Activated T-cell treated with anti-CD3 and anti-CD28 coated beads for 4 hours (primary cell): ENCODE results near the gene SV2C.
"Not testable (repeated sequence)": the region's sequence is repeated elsewhere in the genome, so short reads cannot be mapped to it uniquely, and the experiment has no call there.

Experiments used
- DNase-seq: peaks from one replicate; pipeline ENCODE4 v3.0.0-alpha.2; 2020

The SV2C gene

DNA sequence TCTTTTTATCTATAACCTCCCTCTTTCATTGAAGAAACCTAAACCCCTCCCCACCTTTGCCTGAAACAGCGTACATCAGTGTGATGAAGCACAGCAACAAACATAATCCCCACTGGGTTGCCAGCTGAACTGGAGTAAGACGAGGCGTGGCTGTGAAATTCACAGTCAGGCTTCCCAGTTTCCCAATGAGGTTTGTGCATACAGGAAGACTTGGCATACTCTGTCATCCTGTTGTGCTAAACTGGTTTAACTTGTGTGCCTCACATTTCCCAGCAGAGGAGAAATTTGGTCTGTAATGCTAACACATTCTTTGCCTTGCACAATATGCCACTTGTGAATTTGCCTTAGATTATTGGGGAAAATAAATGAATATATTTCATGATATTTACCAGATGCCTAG, 121.5 kb downstream of the SV2C start:
- no peak for DNase-seq

DNA sequence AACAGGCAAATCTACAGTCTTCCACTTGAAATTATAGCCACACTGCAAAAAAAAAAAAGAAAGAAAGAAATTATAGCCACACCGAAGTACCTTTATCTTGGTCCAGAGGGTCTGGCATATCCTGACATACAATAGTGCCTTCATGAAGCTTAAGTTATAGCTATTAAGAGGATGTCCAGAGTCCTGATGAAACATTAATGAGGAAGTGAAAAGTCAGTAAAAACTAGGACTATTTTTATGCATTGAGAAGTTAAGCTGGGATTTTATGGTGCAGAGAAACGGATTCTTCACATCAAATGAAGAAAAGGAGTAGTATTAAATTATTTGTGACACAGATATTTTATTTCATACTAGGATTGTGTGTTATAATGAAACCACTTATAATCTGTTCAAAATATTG, 123.9 kb downstream of the SV2C start:
- DNase-seq = no peak

DNA sequence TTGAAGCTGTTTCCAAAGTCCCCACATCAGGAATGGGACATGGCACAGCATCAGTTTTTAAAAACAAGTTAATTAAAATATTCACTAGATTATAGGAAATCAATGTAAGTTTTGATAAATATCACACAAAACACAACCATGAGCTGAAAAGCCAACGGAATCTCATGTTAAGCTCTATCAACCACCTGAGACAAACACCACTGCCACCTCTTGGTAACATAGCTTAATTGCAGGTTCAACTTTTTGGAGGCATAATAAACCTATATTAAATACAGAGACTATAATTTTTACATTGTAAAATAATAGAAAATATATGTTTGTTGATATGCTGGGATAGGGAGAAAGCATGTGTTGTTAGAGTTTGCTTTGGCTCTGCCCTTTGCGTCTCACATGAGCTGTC, 126.1 kb downstream of the SV2C start:
- no peak for DNase-seq

GRCh38 chr5:76210946-76211345, 127.8 kb downstream of the SV2C start:
- DNase-seq = no peak

- DNase-seq = no peak
Observed at GRCh38 chr5:76213858-76214257, 130.7 kb downstream of the SV2C start.

- no peak for DNase-seq
Observed at GRCh38 chr5:76216748-76217147, 133.6 kb downstream of the SV2C start.

- no peak for DNase-seq
Observed at GRCh38 chr5:76219636-76220035, 136.5 kb downstream of the SV2C start.

DNA sequence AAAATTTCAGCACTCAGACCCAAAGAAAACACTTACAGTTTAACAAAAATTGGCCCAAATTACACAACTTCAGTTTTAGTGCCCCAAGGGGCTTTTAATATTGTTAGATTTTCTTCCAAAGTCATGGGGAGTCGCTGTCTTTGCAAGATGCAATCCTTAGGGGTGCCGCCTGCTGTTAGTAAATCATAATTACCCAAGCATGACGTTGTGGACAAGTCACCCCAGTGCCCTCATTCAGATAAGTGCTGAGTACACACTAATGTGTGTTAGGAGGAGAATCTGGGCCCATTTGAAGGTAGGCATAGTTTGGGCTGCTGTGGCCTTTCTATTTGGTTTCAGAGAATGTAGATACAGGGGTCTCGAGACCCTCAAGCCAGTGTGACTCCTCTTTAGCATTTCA, 138.1 kb downstream of the SV2C start:
- no peak for DNase-seq

DNA sequence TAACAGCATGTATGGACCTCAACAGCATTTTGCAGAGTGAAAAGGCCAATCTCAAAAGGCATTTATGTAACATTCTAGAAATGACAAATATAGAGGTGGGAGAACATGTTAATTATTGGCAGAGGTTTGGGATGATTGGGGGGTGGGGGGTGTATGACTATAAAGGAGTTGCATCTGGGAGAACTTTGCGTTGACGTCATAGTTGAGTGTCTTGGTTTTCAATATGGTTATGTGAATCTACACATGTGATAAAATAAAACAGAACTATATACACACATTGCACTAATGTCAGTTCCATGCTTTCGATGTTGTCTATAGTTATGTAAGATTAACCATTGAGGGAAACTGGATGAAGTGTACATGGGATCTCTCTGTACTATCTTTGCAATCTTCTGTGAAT, 139.1 kb downstream of the SV2C start:
- no peak for DNase-seq

GRCh38 chr5:76223696-76224095, 140.5 kb downstream of the SV2C start:
- no peak for DNase-seq

- DNase-seq = no peak
Observed at GRCh38 chr5:76224898-76225297, 141.7 kb downstream of the SV2C start.

- DNase-seq = no peak
Observed at GRCh38 chr5:76225336-76225735, 142.2 kb downstream of the SV2C start.

DNA sequence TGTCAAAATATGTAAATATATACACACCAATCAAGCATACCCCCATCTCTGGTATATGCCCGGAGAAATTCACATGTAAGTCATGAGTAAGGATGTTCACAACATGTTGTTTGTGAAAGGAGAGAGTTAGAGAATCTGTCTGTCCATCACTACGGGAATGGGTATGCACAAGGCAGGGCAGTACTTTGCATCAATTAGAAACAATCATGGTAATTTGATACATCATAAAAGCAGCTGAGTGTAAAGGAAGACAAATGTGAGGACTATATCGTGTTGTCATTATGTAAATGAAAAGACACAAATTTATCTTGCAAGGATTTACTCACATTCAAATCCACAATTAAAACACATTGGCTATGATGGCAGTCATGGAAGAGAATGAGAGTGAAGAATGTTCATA, 146.7 kb downstream of the SV2C start:
- DNase-seq = no peak

GRCh38 chr5:76230711-76231285, 147.6 kb downstream of the SV2C start:
- no peak for DNase-seq

DNA sequence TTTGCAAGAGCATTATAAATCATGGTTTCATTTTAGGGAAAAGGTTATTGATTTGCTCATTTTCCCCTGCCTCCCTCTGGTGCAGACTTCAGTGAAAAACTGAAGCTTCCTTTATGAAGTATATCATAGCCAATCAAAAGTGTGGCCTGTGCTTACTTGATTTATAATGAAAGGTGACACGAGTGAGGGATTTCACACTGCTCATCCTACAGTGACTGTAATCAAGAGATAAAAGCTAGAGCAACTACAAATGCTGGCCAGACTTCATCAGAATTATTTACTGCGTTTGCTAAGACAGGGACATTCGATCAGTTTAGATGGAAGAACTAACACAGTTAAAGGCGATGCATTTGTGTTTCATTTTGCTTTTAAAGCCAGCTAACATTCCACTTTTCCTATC, 151.5 kb downstream of the SV2C start:
- DNase-seq = no peak

DNA sequence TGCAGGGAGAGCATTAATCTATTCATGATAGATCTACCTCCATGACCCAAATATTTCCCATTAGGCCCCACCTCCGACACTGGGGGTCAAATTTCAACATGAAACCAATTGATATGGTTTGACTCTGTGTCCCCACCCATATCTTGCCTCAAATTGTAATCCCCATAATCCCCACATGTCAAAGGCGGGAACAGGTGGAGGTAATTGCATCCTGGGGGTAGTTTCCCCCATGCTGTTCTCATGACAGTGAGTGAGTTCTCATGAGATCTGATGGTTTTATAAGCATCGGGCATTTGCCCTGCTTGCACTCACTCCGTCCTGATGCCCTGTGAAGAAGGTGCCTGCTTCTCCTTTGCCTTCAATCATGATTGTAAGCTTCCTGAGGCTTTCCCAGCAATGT, 153.5 kb downstream of the SV2C start:
- no peak for DNase-seq

DNA sequence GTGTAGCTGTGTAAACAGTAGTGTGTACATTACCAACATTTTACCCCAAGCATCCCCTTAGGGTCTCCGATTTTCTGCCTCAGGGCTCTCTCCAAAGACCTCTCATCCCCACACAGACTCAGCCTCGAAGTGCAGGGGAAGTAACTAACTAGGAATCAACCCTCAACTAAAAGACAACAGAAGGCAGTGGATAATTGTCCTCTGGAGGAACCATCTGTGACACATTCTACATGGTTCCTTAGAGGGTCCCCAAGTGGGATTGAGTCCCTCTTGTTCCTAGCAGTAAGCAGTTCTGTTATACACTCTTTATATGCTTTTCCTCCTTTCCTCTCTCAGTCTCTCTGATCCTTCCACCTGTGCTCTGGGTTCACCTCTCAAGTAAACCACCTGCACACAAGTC, 157.2 kb downstream of the SV2C start:
- no peak for DNase-seq

GRCh38 chr5:76242155-76242554, 159.0 kb downstream of the SV2C start:
- DNase-seq = not testable (repeated sequence)

DNA sequence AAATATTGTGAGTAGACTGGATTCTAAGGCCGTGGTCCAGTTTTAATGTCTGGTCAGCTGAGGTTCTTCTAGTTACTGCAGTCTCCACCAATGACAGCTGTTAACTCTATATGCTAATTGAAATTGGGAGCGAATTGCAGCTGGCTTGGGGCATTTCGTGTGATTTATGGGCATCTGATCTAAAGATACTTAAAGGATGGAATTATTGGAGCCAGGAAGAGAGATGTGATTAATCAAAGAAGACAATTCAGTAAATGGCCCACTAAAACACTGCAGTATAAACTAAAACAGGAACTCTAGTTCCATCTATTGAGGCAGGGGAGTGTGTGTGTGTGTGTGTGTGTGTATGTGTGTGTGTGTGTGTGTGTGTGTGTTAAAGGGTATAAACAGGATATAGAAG, 162.4 kb downstream of the SV2C start:
- DNase-seq = no peak

DNA sequence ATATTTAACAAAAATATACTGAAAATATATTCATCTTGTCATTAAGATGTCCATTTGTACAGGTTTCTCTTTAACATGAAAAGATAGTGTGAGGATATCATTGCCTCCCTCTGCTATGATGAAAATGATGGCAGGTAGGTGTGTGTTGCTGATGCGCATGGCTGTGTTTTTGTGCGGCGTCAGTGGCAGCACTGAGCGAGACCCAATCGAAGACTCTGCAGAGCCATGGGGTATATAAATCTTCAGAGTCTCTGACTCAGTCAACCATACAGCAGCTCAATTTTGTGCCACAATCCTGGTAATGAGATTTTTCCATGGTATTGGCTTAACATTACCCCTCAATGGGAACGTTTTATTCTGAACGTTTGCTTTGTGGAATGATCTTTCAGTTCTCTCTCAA, 166.4 kb downstream of the SV2C start:
- DNase-seq = no peak

- DNase-seq = no peak
Observed at GRCh38 chr5:76250463-76250862, 167.3 kb downstream of the SV2C start.

DNA sequence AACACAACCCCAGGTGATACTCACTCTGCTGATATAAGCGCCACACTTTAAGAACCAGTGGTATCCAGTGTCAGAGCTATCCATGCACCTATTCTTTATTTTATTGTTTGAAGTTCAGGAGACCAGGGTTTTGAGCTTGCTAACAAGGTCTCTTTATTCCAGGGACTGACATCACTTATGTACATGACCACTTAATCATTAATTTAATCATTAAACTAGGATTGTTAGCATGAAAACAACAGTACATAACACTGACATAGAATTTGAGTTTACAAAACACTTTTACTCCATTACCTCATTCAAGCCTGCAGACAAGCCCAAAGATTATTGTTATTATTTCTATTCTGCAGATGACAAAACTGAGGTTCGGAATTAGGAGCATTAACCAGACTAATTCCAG, 168.5 kb downstream of the SV2C start:
- DNase-seq = no peak

GRCh38 chr5:76252437-76252836, 169.3 kb downstream of the SV2C start:
- no peak for DNase-seq

DNA sequence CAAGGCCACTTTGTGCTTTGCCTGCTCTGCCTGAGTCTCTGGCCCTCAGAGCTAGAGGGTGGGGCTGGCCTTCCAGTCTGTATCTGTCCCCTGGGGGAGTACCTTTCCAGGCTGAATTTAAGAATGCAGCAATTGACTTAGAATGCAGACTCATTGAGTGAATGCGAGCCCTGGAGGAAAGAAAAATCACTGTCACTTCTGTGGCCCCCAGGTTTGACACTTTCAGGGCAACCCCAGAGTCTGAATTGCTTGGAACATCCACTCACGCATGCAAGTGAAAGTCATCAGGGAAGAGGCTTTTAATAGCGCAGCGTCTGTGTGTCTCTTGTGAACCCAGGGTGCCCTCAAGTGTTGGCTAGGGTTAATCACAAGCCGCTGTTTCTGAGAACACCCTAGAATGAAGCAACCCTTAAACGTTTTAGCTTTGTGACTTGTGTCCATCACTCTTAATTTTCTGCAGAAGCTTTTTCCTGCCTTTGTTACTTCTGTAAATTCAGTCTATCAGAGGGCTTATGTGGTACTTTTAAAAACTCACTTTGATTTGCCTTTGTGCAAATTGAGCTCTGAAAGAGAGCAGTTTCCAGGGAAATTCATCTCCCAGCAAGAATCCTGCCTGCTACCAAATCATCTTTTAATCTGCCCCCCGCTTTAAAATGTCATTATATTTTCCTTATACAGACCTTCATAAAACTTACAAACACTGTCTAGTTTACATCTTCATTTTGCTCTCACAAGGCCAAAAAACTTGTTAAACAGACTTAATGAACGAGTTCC, 173.1 kb downstream of the SV2C start:
- peak; percentile 51 for DNase-seq

- DNase-seq = no peak
Observed at GRCh38 chr5:76257225-76257833, 174.1 kb downstream of the SV2C start.
